Panc1 (cell line): ENCODE data around the gene DIAPH1. TPM values are rescaled to one million over a fixed set of nuclear protein-coding genes. Genes with fewer than 3 reads are reported as not detected.

Experiments used
- ATAC-seq: fragments of 200-7000 bp; cut with Tn5 transposase; 2 replicates; pipeline ENCODE4 v1.9.1; 2020; ENCODE audit warnings: mild to moderate bottlenecking, moderate library complexity
- BruUV-seq: library from RNA; stranded (reverse); fragments of 400-500 nt; replicated peaks from 2 replicates; lab custom pipeline; 2021; lab: Mats Ljungman, UMichigan
- CTCF ChIA-PET: fragments of 300-600 bp; sonication (Branson Sonifier 250); formaldehyde crosslinking; loops from one replicate; lab custom pipeline; 2022; ENCODE audit warnings: antibody characterized with exemption; lab: Charles Lee
- POLR2A ChIA-PET: fragments of 300-600 bp; sonication (Branson Sonifier 250); formaldehyde crosslinking; loops from one replicate; lab custom pipeline; 2022; ENCODE audit warnings: antibody characterized with exemption; lab: Charles Lee
- DNase-seq: peaks from one replicate; pipeline ENCODE4 v3.0.0-alpha.2; 2010; ENCODE audit warnings: low read depth, low spot score
- H3K27ac ChIP-seq: 2 replicates; pipeline ENCODE4 v1.5.1; 2011; ENCODE audit warnings: mild to moderate bottlenecking, low read length, inconsistent platforms
- H3K27me3 ChIP-seq: fragments of 200-500 bp; sonication (Bioruptor generic); 2 replicates; pipeline ENCODE4 v1.6.0; 2014; ENCODE audit warnings: low read length, inconsistent platforms; ENCODE audit not compliant: control insufficient read depth, insufficient read depth
- H3K36me3 ChIP-seq: fragments of 200-500 bp; sonication (Bioruptor generic); 2 replicates; pipeline ENCODE4 v1.5.1; 2014; ENCODE audit warnings: inconsistent platforms, mild to moderate bottlenecking, low read length, moderate library complexity; ENCODE audit not compliant: control insufficient read depth, insufficient read depth
- H3K4me1 ChIP-seq: 2 replicates; pipeline ENCODE4 v1.5.1; 2011; ENCODE audit warnings: inconsistent platforms, mild to moderate bottlenecking, low read length, moderate library complexity; ENCODE audit not compliant: control insufficient read depth, insufficient read depth
- H3K4me3 ChIP-seq, 2 experiments: 2 replicates each; pipeline ENCODE4 v1.5.1; 2011 to 2012; ENCODE audit warnings: low read depth in 2 of 2, low read length in 2 of 2, mild to moderate bottlenecking in 2 of 2, inconsistent platforms in 1 of 2, moderate library complexity in 1 of 2
- H3K9me3 ChIP-seq: fragments of 200-500 bp; sonication (Bioruptor generic); 2 replicates; pipeline ENCODE4 v1.5.1; 2014; ENCODE audit warnings: low read depth, mild to moderate bottlenecking, inconsistent platforms, low read length, moderate library complexity; ENCODE audit not compliant: control insufficient read depth, insufficient read depth
- POLR2AphosphoS5 ChIP-seq: IDR thresholded peaks from 2 replicates; pipeline ENCODE4 v1.6.1; 2012; ENCODE audit warnings: mild to moderate bottlenecking, low read depth, low read length, moderate library complexity
- SIN3A ChIP-seq: IDR thresholded peaks from 2 replicates; pipeline ENCODE4 v1.6.1; 2012; ENCODE audit warnings: low read depth, mild to moderate bottlenecking, low read length, moderate library complexity, borderline replicate concordance; ENCODE audit not compliant: insufficient read depth
- TCF7L2 ChIP-seq: IDR thresholded peaks from 2 replicates; pipeline ENCODE4 v1.6.1; 2011; ENCODE audit warnings: mild to moderate bottlenecking, low read depth, low read length, inconsistent platforms
- in situ Hi-C: cut with HindIII; loops from 2 replicates; pipeline ENCODE4 v1.10.0; 2016; ENCODE audit warnings: low sequenced_read_pairs, low pct_unique_long_range_greater_than_20kb
- intact Hi-C: fragments of 100-400 bp; cut with micrococcal nuclease; formaldehyde crosslinking; loops from one replicate; pipeline ENCODE4 v1.10.0; 2022; ENCODE audit not compliant: unreplicated experiment
- total RNA-seq: library from RNA; stranded (reverse); gene quantifications from one replicate; pipeline ENCODE4 v1.2.1, GENCODE V29; 2021; ENCODE audit not compliant: unreplicated experiment
- TF ChIP-seq, protein P1 (sequence below): fragments of 450-650 bp; IDR thresholded peaks from 2 replicates; pipeline ENCODE4 v1.5.1; 2017; ENCODE audit warnings: mild to moderate bottlenecking
- TF ChIP-seq, protein P2 (sequence below), 2 experiments: IDR thresholded peaks; 2 replicates each; pipeline ENCODE4 v1.6.1; 2011 to 2012; ENCODE audit warnings: low read depth in 2 of 2, control low read depth in 1 of 2, low read length in 1 of 2, mild to moderate bottlenecking in 1 of 2, moderate library complexity in 1 of 2; ENCODE audit not compliant: insufficient read depth in 1 of 2

The DIAPH1 gene
- total RNA-seq, 1 experiment from 2014 or later: 155 TPM

DNA sequence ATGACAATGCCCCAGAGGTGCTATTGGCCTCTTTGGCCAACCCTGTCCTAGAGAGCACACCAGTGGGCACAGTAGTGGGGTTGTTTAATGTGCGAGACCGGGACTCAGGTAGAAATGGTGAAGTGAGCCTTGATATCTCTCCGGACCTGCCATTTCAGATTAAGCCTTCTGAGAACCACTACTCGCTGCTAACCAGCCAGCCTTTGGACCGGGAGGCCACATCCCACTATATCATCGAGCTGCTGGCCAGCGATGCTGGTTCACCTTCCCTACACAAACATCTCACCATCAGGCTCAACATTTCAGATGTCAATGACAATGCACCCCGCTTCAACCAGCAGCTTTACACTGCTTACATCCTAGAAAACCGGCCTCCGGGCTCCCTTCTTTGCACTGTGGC, 128.5 kb downstream of the DIAPH1 start:
- no peak overlapping the region for H3K27ac ChIP-seq
- no peak for DNase-seq
- no peaks in the 10 kb centered on the region for H3K36me3 ChIP-seq
- no peaks in the 10 kb centered on the region for H3K9me3 ChIP-seq
- in situ Hi-C loops: no loop called here
- ATAC-seq: no peak
- intact Hi-C loops: no loop called here
- no peak overlapping the region for H3K4me3 ChIP-seq
- no peaks in the 10 kb centered on the region; the same call in 1 of the 2 replicates for H3K4me1 ChIP-seq
- no peaks in the 10 kb centered on the region for H3K27me3 ChIP-seq
- CTCF ChIA-PET: interaction anchor here (0.6 kb wide), 1 partner anchor 74 kb away, joined by 3 read pairs; no protein-coding TSS in a partner anchor
- TF ChIP-seq SIN3A (no peak), POLR2AphosphoS5 (no peak), TCF7L2 (no peak)
- TF ChIP-seq, protein P1, sequence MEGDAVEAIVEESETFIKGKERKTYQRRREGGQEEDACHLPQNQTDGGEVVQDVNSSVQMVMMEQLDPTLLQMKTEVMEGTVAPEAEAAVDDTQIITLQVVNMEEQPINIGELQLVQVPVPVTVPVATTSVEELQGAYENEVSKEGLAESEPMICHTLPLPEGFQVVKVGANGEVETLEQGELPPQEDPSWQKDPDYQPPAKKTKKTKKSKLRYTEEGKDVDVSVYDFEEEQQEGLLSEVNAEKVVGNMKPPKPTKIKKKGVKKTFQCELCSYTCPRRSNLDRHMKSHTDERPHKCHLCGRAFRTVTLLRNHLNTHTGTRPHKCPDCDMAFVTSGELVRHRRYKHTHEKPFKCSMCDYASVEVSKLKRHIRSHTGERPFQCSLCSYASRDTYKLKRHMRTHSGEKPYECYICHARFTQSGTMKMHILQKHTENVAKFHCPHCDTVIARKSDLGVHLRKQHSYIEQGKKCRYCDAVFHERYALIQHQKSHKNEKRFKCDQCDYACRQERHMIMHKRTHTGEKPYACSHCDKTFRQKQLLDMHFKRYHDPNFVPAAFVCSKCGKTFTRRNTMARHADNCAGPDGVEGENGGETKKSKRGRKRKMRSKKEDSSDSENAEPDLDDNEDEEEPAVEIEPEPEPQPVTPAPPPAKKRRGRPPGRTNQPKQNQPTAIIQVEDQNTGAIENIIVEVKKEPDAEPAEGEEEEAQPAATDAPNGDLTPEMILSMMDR: no peak
- TF ChIP-seq, protein P2, sequence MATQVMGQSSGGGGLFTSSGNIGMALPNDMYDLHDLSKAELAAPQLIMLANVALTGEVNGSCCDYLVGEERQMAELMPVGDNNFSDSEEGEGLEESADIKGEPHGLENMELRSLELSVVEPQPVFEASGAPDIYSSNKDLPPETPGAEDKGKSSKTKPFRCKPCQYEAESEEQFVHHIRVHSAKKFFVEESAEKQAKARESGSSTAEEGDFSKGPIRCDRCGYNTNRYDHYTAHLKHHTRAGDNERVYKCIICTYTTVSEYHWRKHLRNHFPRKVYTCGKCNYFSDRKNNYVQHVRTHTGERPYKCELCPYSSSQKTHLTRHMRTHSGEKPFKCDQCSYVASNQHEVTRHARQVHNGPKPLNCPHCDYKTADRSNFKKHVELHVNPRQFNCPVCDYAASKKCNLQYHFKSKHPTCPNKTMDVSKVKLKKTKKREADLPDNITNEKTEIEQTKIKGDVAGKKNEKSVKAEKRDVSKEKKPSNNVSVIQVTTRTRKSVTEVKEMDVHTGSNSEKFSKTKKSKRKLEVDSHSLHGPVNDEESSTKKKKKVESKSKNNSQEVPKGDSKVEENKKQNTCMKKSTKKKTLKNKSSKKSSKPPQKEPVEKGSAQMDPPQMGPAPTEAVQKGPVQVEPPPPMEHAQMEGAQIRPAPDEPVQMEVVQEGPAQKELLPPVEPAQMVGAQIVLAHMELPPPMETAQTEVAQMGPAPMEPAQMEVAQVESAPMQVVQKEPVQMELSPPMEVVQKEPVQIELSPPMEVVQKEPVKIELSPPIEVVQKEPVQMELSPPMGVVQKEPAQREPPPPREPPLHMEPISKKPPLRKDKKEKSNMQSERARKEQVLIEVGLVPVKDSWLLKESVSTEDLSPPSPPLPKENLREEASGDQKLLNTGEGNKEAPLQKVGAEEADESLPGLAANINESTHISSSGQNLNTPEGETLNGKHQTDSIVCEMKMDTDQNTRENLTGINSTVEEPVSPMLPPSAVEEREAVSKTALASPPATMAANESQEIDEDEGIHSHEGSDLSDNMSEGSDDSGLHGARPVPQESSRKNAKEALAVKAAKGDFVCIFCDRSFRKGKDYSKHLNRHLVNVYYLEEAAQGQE (IDR thresholded peaks at IDR 0.05; ENCODE audit: insufficient read depth in 1 of 2, low read depth in 2 of 2, low read length in 1 of 2): no peak
- POLR2A ChIA-PET: no interaction called here
- no TSS peak for BruUV-seq

DNA sequence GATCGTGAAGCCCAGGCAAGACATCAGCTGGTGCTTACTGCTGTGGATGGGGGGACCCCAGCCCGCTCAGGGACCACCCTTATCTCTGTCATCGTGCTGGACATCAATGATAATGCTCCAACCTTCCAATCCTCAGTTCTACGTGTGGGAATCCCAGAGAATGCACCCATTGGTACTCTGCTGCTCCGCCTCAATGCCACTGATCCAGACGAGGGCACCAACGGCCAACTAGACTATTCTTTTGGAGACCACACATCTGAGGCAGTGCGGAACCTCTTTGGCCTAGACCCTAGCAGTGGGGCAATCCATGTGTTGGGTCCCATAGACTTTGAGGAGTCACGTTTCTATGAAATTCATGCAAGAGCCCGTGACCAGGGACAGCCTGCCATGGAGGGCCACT, 129.0 kb downstream of the DIAPH1 start:
- intact Hi-C loops: no loop called here

More for the DNA sequence above, 129.0 kb downstream of the DIAPH1 start:
- Histone ChIP-seq H3K27me3 (no peaks in the 10 kb centered on the region), H3K27ac (no peak overlapping the region), H3K9me3 (no peaks in the 10 kb centered on the region), H3K36me3 (no peaks in the 10 kb centered on the region), H3K4me1 (no peaks in the 10 kb centered on the region; the same call in 1 of the 2 replicates), H3K4me3 (no peak overlapping the region)
- TF ChIP-seq, protein P1: no peak
- TF ChIP-seq, protein P2 (IDR thresholded peaks at IDR 0.05; ENCODE audit: insufficient read depth in 1 of 2, low read depth in 2 of 2, low read length in 1 of 2): no peak
- TF ChIP-seq TCF7L2 (no peak), POLR2AphosphoS5 (no peak), SIN3A (no peak)
- ChIA-PET POLR2A (no interaction called here), CTCF (interaction anchor here (0.6 kb wide), 1 partner anchor 74 kb away, joined by 3 read pairs; no protein-coding TSS in a partner anchor)
- DNase-seq (no peak), ATAC-seq (no peak)
- in situ Hi-C loops: no loop called here
- no TSS peak for BruUV-seq
